Nephron (organoid): Measurements from ENCODE around the gene FHAD1.

Experiments used
- H3K27ac Mint-ChIP-seq, 3 experiments: 2 replicates each; pipeline ENCODE4 v1.8.0; 2020; ENCODE audit warnings: mixed read lengths in 3 of 3, mild to moderate bottlenecking in 2 of 3, moderate library complexity in 1 of 3
- H3K27me3 Mint-ChIP-seq: 2 replicates; pipeline ENCODE4 v1.8.0; 2021; ENCODE audit warnings: low read depth, mild to moderate bottlenecking, moderate library complexity, mixed read lengths
- H3K36me3 Mint-ChIP-seq: 2 replicates; pipeline ENCODE4 v1.8.0; 2020; ENCODE audit warnings: low read depth, mixed read lengths
- H3K4me1 Mint-ChIP-seq: 2 replicates; pipeline ENCODE4 v1.8.0; 2020; ENCODE audit warnings: mixed read lengths
- H3K4me3 Mint-ChIP-seq, 3 experiments: 2 replicates each; pipeline ENCODE4 v1.8.0; 2020; ENCODE audit warnings: mild to moderate bottlenecking in 3 of 3, mixed read lengths in 3 of 3, moderate library complexity in 2 of 3
- H3K9me3 Mint-ChIP-seq: 2 replicates; pipeline ENCODE4 v1.8.0; 2020; ENCODE audit warnings: mixed read lengths
- CTCF ChIP-seq, 3 experiments: fragments of 200-600 bp; sonication (generic); IDR thresholded peaks; one replicate each; pipeline ENCODE4 v1.5.0; 2021; ENCODE audit warnings: antibody characterized with exemption in 3 of 3; ENCODE audit not compliant: unreplicated experiment in 3 of 3

The FHAD1 gene

GRCh38 chr1:15204931-15205330 lies 42.1 kb upstream of the FHAD1 start:
- no peaks in the 10 kb centered on the region for H3K9me3 Mint-ChIP-seq
- H3K27me3 Mint-ChIP-seq, result peaks cover 3% of the 10 kb centered on the region
- H3K27ac Mint-ChIP-seq, result peak overlapping the region in 2 of 3 experiments; percentile 21 to 58

GRCh38 chr1:15205586-15206346 lies 41.3 kb upstream of the FHAD1 start:
- Mint-ChIP-seq H3K27me3 (peaks cover 3% of the 10 kb centered on the region), H3K4me3 (no peak overlapping the region), H3K4me1 (peaks cover 21% of the 10 kb centered on the region), H3K36me3 (no peaks in the 10 kb centered on the region), H3K27ac (peak overlapping the region in 2 of 3 experiments; percentile 51 to 58), H3K9me3 (no peaks in the 10 kb centered on the region)
- no peak for TF ChIP-seq CTCF (IDR thresholded peaks at IDR 0.05; ENCODE audit: unreplicated experiment in 3 of 3)

More at GRCh38 chr1:15204931-15205330, 42.1 kb upstream of the FHAD1 start:
- H3K36me3 Mint-ChIP-seq, result no peaks in the 10 kb centered on the region
- TF ChIP-seq CTCF (IDR thresholded peaks at IDR 0.05; ENCODE audit: unreplicated experiment in 3 of 3), result no peak
- H3K4me1 Mint-ChIP-seq, result peaks cover 26% of the 10 kb centered on the region
- H3K4me3 Mint-ChIP-seq, result no peak overlapping the region

DNA sequence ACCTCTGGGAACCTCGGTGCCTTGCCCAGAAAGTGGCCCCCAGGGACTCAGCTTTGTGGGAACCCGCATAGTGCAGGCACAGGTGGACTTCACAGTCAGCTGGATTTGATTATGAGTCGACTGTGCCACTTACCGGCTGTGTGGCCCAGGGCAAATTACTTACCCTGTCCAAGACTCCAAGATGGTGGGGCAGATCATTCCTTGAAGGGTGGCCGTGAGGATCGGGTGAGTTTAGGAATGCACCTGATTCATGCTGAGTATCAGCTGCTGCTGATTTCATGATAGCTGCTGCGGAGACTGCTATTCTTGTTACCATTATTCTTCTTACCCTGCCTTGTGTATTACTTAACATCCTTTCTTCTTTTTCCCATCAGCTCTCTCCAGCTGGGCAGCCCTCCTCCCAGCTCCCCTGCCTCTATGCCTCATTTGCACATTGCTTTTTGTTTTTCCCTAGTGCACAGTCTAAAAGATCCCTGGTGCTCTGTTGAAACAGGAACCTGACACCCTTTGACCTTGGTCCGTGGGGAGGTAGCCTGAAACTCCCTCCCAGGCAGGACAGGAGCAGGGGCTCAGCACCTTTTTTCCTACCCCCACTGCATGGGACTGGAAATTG lies 40.5 kb upstream of the FHAD1 start:
- Mint-ChIP-seq H3K27me3 (peaks cover 3% of the 10 kb centered on the region), H3K36me3 (no peaks in the 10 kb centered on the region), H3K27ac (peak overlapping the region; percentile 51 to 75 (median 58)), H3K4me1 (peaks cover 19% of the 10 kb centered on the region), H3K9me3 (no peaks in the 10 kb centered on the region), H3K4me3 (peak overlapping the region in 1 of 3 experiments; percentile 3)
- no peak for TF ChIP-seq CTCF (IDR thresholded peaks at IDR 0.05; ENCODE audit: unreplicated experiment in 3 of 3)

DNA sequence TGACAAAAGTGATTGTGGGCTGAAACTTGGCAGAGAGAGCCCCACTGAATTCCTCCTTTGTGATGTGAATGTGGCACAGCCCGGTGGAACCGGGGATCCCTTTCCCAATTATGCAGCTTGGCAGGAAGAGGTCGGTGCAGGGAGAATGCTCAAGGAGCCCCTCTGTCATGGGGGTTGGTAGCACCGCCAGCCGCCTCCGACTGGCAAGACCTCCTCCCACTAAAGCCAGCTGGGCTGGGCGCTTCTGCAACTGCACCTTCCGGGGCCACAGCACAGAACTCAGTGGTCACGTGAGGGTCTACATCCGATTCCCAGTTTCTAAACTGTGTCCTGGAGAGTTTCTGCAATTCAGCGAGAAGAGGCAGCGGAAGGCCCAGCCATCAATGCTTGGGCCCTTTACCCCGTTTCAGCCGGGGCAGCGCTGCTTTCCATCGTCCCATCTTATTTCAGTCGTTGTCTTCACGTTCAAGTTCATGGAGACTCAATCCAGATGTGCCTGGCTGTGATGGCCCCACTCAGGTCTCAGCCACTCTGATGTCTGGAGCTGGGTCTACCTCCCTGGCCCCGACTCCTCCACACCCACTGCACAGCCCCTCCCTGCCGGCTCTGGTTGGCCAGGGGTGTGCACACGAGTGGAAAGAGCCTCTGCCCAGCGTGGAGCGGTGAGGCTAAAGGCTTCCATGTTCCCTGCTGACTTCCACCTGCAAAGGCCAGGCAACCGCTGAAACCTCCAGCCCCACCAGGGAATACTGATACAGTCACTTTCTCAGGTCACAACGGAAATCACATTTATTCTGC lies 39.8 kb upstream of the FHAD1 start:
- no peaks in the 10 kb centered on the region for H3K36me3 Mint-ChIP-seq
- H3K9me3 Mint-ChIP-seq, result no peaks in the 10 kb centered on the region
- peak overlapping the region; percentile 51 to 75 (median 58) for H3K27ac Mint-ChIP-seq
- peaks cover 3% of the 10 kb centered on the region for H3K27me3 Mint-ChIP-seq
- H3K4me1 Mint-ChIP-seq, result peaks cover 21% of the 10 kb centered on the region
- H3K4me3 Mint-ChIP-seq, result peak overlapping the region in 1 of 3 experiments; percentile 37
- TF ChIP-seq CTCF (IDR thresholded peaks at IDR 0.05; ENCODE audit: unreplicated experiment in 3 of 3), result no peak

- no peak overlapping the region for H3K4me3 Mint-ChIP-seq
- H3K4me1 Mint-ChIP-seq, result peaks cover 28% of the 10 kb centered on the region
- no peaks in the 10 kb centered on the region for H3K36me3 Mint-ChIP-seq
- H3K9me3 Mint-ChIP-seq, result no peaks in the 10 kb centered on the region
- H3K27ac Mint-ChIP-seq, result peak overlapping the region; percentile 51 to 75 (median 58)
- H3K27me3 Mint-ChIP-seq, result peaks cover 3% of the 10 kb centered on the region
- no peak for TF ChIP-seq CTCF (IDR thresholded peaks at IDR 0.05; ENCODE audit: unreplicated experiment in 3 of 3)
Observed at GRCh38 chr1:15207829-15208429, 39.1 kb upstream of the FHAD1 start.
